Glutamatergic neuron (in vitro differentiated cells): Measurements from ENCODE around the gene DOCK10. TPM values are rescaled to one million over a fixed set of nuclear protein-coding genes. Genes with fewer than 3 reads are reported as not detected.

ENCODE experiments used
- DNase-seq: peaks from one replicate; pipeline ENCODE4 v3.0.0; 2022
- H3K27ac Mint-ChIP-seq: one replicate; pipeline ENCODE4 v1.8.0; 2020; ENCODE audit warnings: mild to moderate bottlenecking, mixed read lengths, inconsistent platforms; ENCODE audit not compliant: unreplicated experiment
- H3K27me3 Mint-ChIP-seq: one replicate; pipeline ENCODE4 v1.8.0; 2020; ENCODE audit warnings: mild to moderate bottlenecking, moderate library complexity, mixed read lengths, inconsistent platforms; ENCODE audit not compliant: unreplicated experiment
- H3K36me3 Mint-ChIP-seq: one replicate; pipeline ENCODE4 v1.8.0; 2020; ENCODE audit warnings: mild to moderate bottlenecking, mixed read lengths, inconsistent platforms; ENCODE audit not compliant: unreplicated experiment
- H3K4me1 Mint-ChIP-seq: one replicate; pipeline ENCODE4 v1.8.0; 2020; ENCODE audit warnings: mild to moderate bottlenecking, low read depth, mixed read lengths, inconsistent platforms; ENCODE audit not compliant: unreplicated experiment
- H3K4me3 Mint-ChIP-seq: one replicate; pipeline ENCODE4 v1.8.0; 2020; ENCODE audit warnings: mild to moderate bottlenecking, mixed read lengths, inconsistent platforms; ENCODE audit not compliant: unreplicated experiment
- H3K9me3 Mint-ChIP-seq: one replicate; pipeline ENCODE4 v1.8.0; 2020; ENCODE audit warnings: mild to moderate bottlenecking, moderate library complexity, mixed read lengths, inconsistent platforms; ENCODE audit not compliant: unreplicated experiment
- CTCF ChIP-seq: fragments of 200-600 bp; sonication (generic); IDR thresholded peaks from one replicate; pipeline ENCODE4 v1.5.0; 2021; ENCODE audit not compliant: partially characterized antibody, unreplicated experiment
- total RNA-seq: library from RNA; stranded (reverse); fragmentation: NEBNext Ultra II Directional; extraction: Animal tissue kit (Norgen Biotek cat#: 25700); gene quantifications from one replicate; pipeline ENCODE4 v1.2.1, GENCODE V29; 2021; ENCODE audit not compliant: unreplicated experiment

The DOCK10 gene
- total RNA-seq, 1 donor from 2014 or later: 1.1 TPM

DNA sequence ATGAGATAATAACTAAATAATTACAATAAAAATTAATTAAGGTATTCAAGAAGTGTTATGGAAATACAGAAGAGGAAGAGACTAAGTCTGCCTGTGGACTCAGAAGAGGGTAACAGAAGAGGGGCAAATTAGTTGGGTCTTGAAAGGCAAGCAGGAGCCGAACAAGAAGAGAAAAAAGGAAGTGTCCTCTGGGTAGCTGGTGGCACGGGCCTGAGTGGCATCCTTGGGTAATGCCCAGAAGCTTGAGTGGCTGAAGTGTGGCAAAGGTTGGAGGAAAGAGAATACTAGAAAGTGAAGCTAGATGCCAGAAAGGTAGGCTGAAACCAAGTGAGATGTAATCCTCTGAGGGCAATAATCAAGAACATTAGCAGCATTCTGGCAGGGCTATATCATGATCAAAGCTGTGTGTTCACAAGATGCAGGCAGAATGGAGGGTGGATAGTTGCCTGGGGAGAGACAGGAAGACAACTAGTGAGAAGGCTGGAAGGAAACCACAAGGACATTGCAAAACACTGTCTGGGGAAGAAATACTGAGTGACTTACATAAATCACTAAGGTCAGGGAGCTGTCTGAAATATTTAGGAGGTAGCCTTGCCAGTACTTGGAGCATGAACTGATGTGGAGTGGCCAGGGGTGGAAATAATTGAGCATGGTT is 16.2 kb downstream of the DOCK10 start:
- no peak for TF ChIP-seq CTCF
- Mint-ChIP-seq H3K27ac (no peak overlapping the region), H3K9me3 (no peaks in the 10 kb centered on the region), H3K4me1 (no peaks in the 10 kb centered on the region), H3K27me3 (peaks cover 2% of the 10 kb centered on the region), H3K4me3 (no peak overlapping the region), H3K36me3 (no peaks in the 10 kb centered on the region)
- no peak for DNase-seq

GRCh38 chr2:225022188-225022587 is 20.1 kb downstream of the DOCK10 start:
- Mint-ChIP-seq H3K27ac (no peak overlapping the region), H3K36me3 (no peaks in the 10 kb centered on the region), H3K9me3 (no peaks in the 10 kb centered on the region), H3K27me3 (peaks cover 2% of the 10 kb centered on the region), H3K4me1 (no peaks in the 10 kb centered on the region), H3K4me3 (no peak overlapping the region)
- DNase-seq: no peak
- TF ChIP-seq CTCF: no peak

GRCh38 chr2:225020168-225020849 is 22.0 kb downstream of the DOCK10 start:
- Mint-ChIP-seq H3K4me1 (peaks cover 6% of the 10 kb centered on the region), H3K27me3 (no peaks in the 10 kb centered on the region), H3K4me3 (no peak overlapping the region), H3K27ac (no peak overlapping the region), H3K36me3 (no peaks in the 10 kb centered on the region), H3K9me3 (no peaks in the 10 kb centered on the region)
- DNase-seq: no peak
- TF ChIP-seq CTCF: no peak

- no peaks in the 10 kb centered on the region for H3K9me3 Mint-ChIP-seq
- H3K4me3 Mint-ChIP-seq: no peak overlapping the region
- TF ChIP-seq CTCF: no peak
- H3K36me3 Mint-ChIP-seq: no peaks in the 10 kb centered on the region
- no peaks in the 10 kb centered on the region for H3K27me3 Mint-ChIP-seq
- no peak overlapping the region for H3K27ac Mint-ChIP-seq
- H3K4me1 Mint-ChIP-seq: peaks cover 6% of the 10 kb centered on the region
- DNase-seq: no peak
These were observed 23.2 kb downstream of the DOCK10 start for GRCh38 chr2:225019105-225019504.

- H3K36me3 Mint-ChIP-seq: no peaks in the 10 kb centered on the region
- no peaks in the 10 kb centered on the region for H3K27me3 Mint-ChIP-seq
- no peak overlapping the region for H3K4me3 Mint-ChIP-seq
- no peak for DNase-seq
- H3K27ac Mint-ChIP-seq: no peak overlapping the region
- no peaks in the 10 kb centered on the region for H3K9me3 Mint-ChIP-seq
- peaks cover 6% of the 10 kb centered on the region for H3K4me1 Mint-ChIP-seq
- no peak for TF ChIP-seq CTCF
These were observed 24.6 kb downstream of the DOCK10 start for GRCh38 chr2:225017713-225018112.
